Natural killer cell (primary cell): ENCODE data around the gene COL23A1. TPM values are rescaled to one million over a fixed set of nuclear protein-coding genes. Genes with fewer than 3 reads are reported as not detected.

Experiments used
- ATAC-seq, 3 donors: fragments of 150-1000 bp in 2 of 3; fragments of 200-7000 bp in 1 of 3; cut with Tn5 transposase; 1 replicate in 1 of 3; 2 replicates in 2 of 3; pipeline ENCODE4 v1.10.0; 2021; ENCODE audit warnings: mild to moderate bottlenecking in 2 of 3, moderate library complexity in 2 of 3
- DNase-seq, 2 donors: peaks; one replicate each; pipeline versions ENCODE4 v3.0.0 to v3.0.0-alpha.2; 2013 to 2021; ENCODE audit warnings: mixed read lengths in 1 of 2
- H3K27ac ChIP-seq: one replicate; pipeline ENCODE4 v1.5.1; 2013; ENCODE audit warnings: mild to moderate bottlenecking, low read length
- H3K27me3 ChIP-seq: one replicate; pipeline ENCODE4 v1.6.1; 2013; ENCODE audit warnings: low read length; ENCODE audit not compliant: control insufficient read depth, insufficient read depth
- H3K36me3 ChIP-seq: one replicate; pipeline ENCODE4 v1.6.1; 2013; ENCODE audit warnings: low read length; ENCODE audit not compliant: control insufficient read depth, insufficient read depth
- H3K4me1 ChIP-seq: one replicate; pipeline ENCODE4 v1.6.1; 2013; ENCODE audit warnings: low read length; ENCODE audit not compliant: control insufficient read depth, insufficient read depth
- H3K4me3 ChIP-seq: one replicate; pipeline ENCODE4 v1.5.1; 2013; ENCODE audit warnings: low read length
- H3K9me3 ChIP-seq: one replicate; pipeline ENCODE4 v1.6.1; 2013; ENCODE audit warnings: low read length; ENCODE audit not compliant: control insufficient read depth, insufficient read depth
- H3K27ac Mint-ChIP-seq, 2 donors: one replicate each; pipeline ENCODE4 v1.8.0; 2022; ENCODE audit warnings: mild to moderate bottlenecking in 2 of 2, mixed read lengths in 2 of 2, moderate library complexity in 1 of 2
- H3K27me3 Mint-ChIP-seq, 2 donors: one replicate each; pipeline ENCODE4 v1.8.0; 2022; ENCODE audit warnings: low read depth in 2 of 2, mixed read lengths in 2 of 2
- H3K36me3 Mint-ChIP-seq: one replicate; pipeline ENCODE4 v1.8.0; 2022; ENCODE audit warnings: mixed read lengths
- H3K4me1 Mint-ChIP-seq, 2 donors: one replicate each; pipeline ENCODE4 v1.8.0; 2022; ENCODE audit warnings: mixed read lengths in 2 of 2
- H3K4me3 Mint-ChIP-seq: one replicate; pipeline ENCODE4 v1.8.0; 2022; ENCODE audit warnings: mild to moderate bottlenecking, moderate library complexity, mixed read lengths
- H3K9me3 Mint-ChIP-seq, 2 donors: one replicate each; pipeline ENCODE4 v1.8.0; 2022; ENCODE audit warnings: mixed read lengths in 2 of 2
- WGBS: methylation state at CpG from one replicate; pipeline ENCODE4 v1.1.7; 2013; ENCODE audit warnings: missing lambda C conversion rate; ENCODE audit not compliant: insufficient coverage; 5-methylcytosine and 5-hydroxymethylcytosine counted together
- intact Hi-C: fragments of 100-400 bp; cut with micrococcal nuclease; formaldehyde crosslinking; loops from one replicate; pipeline ENCODE4 v1.14.2; 2022
- total RNA-seq, 4 donors: library from RNA; stranded (reverse); fragments of 120-200 nt in 1 of 4; gene quantifications; one replicate each; pipeline versions ENCODE4 v1.2.3 to v1.2.4, GENCODE V29; 2013 to 2022
- TF ChIP-seq, protein P1 (sequence below): fragments of 200-600 bp; IDR thresholded peaks from one replicate; pipeline ENCODE4 v1.8.0; 2022; ENCODE audit warnings: antibody characterized with exemption

The COL23A1 gene
- total RNA-seq, 3 donors from 2014 or later (not counting 1 experiment from before 2014, with no cell fraction given) = 0.15 TPM; not detected in 2

DNA sequence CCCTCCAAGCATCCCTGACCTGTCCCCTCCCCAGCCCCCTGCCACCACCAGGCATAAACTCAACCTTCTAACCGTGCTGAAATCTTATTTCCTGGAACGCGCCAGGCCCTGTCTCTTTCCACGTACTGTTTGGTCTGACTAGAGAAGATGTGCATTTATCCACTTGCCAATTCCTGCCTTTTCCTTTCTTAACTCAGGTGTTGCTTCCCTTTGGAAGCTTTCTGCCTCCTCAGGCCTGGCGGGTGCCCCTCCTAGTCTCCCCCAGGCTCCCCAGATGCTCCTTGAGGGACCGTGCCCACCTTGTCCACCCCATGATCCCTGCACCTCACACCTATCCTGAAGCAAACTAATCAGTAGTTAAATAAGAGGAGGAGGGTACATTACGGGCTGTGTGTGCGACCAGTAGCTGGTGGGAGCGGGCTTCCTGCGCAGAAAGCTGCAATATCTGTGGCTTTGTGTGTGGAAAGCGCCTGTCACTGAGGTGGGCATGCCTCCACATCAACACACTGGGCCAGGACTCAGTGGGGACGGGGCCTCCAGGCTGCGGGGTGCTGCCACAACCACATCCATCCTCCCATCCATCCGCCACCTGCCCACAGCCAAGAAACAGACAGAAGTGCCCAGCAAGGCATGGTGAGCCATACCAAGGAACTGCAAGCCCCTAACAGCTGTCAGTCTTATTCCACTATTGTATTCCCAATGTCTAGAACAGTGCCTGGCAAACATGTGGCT lies 73.5 kb downstream of the COL23A1 start:
- Mint-ChIP-seq H3K9me3 (no peaks in the 10 kb centered on the region), H3K27ac (no peak overlapping the region), H3K4me1 (no peaks in the 10 kb centered on the region), H3K4me3 (no peak overlapping the region), H3K27me3 (peaks cover 11 to 19% of the 10 kb centered on the region in 2 donors), H3K36me3 (no peaks in the 10 kb centered on the region)
- TF ChIP-seq, protein P1, sequence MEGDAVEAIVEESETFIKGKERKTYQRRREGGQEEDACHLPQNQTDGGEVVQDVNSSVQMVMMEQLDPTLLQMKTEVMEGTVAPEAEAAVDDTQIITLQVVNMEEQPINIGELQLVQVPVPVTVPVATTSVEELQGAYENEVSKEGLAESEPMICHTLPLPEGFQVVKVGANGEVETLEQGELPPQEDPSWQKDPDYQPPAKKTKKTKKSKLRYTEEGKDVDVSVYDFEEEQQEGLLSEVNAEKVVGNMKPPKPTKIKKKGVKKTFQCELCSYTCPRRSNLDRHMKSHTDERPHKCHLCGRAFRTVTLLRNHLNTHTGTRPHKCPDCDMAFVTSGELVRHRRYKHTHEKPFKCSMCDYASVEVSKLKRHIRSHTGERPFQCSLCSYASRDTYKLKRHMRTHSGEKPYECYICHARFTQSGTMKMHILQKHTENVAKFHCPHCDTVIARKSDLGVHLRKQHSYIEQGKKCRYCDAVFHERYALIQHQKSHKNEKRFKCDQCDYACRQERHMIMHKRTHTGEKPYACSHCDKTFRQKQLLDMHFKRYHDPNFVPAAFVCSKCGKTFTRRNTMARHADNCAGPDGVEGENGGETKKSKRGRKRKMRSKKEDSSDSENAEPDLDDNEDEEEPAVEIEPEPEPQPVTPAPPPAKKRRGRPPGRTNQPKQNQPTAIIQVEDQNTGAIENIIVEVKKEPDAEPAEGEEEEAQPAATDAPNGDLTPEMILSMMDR = no peak
- Histone ChIP-seq H3K9me3 (no peaks in the 10 kb centered on the region), H3K27ac (no peak overlapping the region), H3K4me3 (no peak overlapping the region), H3K4me1 (no peaks in the 10 kb centered on the region), H3K36me3 (no peaks in the 10 kb centered on the region), H3K27me3 (peaks cover 2% of the 10 kb centered on the region)
- ATAC-seq (no peak), DNase-seq (no peak)
- intact Hi-C loops = no loop called here
- WGBS = 61% methylated on average over 14 of the region's 14 CpGs

DNA sequence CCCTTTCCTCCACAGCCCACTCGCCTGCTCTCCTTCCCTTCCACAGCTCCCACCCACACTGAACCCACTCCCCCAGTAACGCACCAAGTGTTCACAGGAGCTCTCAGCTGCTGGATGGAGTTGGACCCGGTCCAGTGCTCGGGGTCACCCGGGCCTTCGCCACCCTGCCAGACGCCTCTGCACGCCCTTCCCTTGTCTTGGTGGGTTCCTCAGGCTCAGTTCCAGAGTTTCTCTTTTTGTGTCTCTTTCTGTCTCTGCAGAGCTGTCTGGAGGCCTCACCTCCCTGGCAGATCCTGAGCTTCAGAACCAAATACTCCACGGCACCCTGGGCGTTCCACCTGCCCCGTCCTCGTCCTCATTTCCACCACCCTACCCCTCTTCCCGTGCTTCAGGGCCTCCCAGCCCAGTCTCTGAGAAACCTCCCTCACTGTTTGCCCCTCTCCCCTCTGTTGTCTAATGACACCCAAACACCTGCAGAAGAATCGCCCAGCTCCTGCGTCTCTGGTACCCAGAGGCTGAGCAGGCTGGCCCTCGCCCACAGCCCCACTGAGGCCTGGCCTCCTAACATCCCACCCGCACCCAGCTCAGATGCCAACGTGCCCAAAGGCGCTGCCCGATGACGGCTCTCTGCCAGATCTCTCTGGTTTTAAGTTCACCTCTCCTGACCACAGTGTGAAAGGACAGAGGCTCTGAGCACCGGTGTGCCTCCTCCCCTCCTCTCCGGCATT lies 74.3 kb downstream of the COL23A1 start:
- Mint-ChIP-seq H3K4me3 (no peak overlapping the region), H3K27me3 (peaks cover 11 to 19% of the 10 kb centered on the region in 2 donors), H3K9me3 (no peaks in the 10 kb centered on the region), H3K27ac (no peak overlapping the region), H3K4me1 (no peaks in the 10 kb centered on the region), H3K36me3 (no peaks in the 10 kb centered on the region)
- Histone ChIP-seq H3K4me3 (no peak overlapping the region), H3K9me3 (no peaks in the 10 kb centered on the region), H3K27me3 (peaks cover 2% of the 10 kb centered on the region), H3K36me3 (no peaks in the 10 kb centered on the region), H3K4me1 (no peaks in the 10 kb centered on the region), H3K27ac (no peak overlapping the region)
- no peak for ATAC-seq
- WGBS = 84% methylated on average over 23 of the region's 23 CpGs
- TF ChIP-seq, protein P1 = no peak
- DNase-seq = no peak
- intact Hi-C loops = no loop called here

DNA sequence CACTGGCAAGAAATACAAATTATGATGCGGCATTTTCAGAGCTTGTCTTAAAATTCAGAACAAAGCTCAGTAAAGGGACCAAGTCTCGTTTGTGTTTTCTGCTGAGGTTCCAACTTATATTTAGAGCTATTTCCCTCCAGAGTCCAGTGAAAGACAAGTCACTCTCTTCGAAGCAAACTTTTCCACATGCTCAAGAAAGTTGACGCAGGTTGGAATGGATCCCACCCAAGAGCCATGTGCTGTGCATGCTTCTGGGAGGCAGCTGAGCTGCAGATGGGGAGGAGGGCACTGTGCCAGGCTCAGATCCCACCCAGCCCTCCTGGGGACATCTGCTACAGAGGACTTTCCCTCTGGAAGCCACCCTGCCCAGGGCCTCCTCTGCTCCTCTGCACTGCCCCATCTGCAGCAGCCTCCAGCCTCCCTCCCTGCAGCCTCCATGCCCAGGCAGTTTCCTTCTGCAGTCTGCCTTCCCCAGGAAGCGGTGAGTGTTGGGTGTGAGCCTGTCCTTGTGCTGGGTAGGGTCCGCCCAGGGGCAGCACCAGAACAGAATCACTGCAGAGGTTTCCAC lies 75.3 kb downstream of the COL23A1 start:
- H3K4me3 ChIP-seq = no peak overlapping the region
- TF ChIP-seq, protein P1 = no peak
- Mint-ChIP-seq H3K27ac (no peak overlapping the region), H3K4me1 (no peaks in the 10 kb centered on the region), H3K36me3 (no peaks in the 10 kb centered on the region), H3K27me3 (peaks cover 11 to 19% of the 10 kb centered on the region in 2 donors), H3K9me3 (no peaks in the 10 kb centered on the region), H3K4me3 (no peak overlapping the region)
- H3K9me3 ChIP-seq = no peaks in the 10 kb centered on the region
- DNase-seq = no peak
- WGBS = 91% methylated on average over 6 of the region's 6 CpGs
- H3K27ac ChIP-seq = no peak overlapping the region
- intact Hi-C loops = no loop called here
- H3K4me1 ChIP-seq = no peaks in the 10 kb centered on the region
- no peak for ATAC-seq
- H3K27me3 ChIP-seq = peaks cover 2% of the 10 kb centered on the region
- no peaks in the 10 kb centered on the region for H3K36me3 ChIP-seq
